ENCODE results near the gene NUFIP2.

NUFIP2 gene

DNA sequence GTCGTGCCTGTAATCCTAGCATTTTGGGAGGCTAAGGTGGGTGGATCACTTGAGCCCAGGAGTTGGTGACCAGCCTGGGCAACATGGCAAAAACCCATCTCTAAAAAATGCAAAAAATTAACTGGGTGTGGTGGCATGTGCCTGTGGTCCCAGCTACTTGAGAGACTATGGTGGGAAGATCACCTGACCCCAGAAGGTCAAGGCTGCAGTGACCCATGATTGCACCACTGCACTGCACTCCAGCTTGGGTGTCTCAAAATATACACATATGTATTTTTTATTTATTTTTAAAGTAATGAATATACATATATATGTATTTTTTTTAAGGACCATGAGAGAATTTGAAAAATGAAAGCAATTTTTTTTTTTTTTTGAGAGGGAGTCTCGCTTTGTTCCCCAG lies 5.1 kb upstream of the NUFIP2 start:
- H3K4me1 ChIP-seq (ENCODE audit: control insufficient read depth, low read depth, low read length): no peaks in the 10 kb centered on the region
- no peak overlapping the region for H2BK15ac ChIP-seq (replicated peaks; ENCODE audit: low read depth)
- H3K27ac ChIP-seq (ENCODE audit: low read depth, low read length): no peak overlapping the region
- H3K23ac ChIP-seq (ENCODE audit: low read length): no peak overlapping the region
- no peak overlapping the region for H3K18ac ChIP-seq (ENCODE audit: low read length)
- H3K56ac ChIP-seq (ENCODE audit: low read length): no peak overlapping the region
- no CpG with 5 or more reads among the region's 2 CpGs for WGBS (ENCODE audit: extremely low coverage, insufficient coverage, low lambda C conversion rate)
- no peak overlapping the region for H3K4me3 ChIP-seq (ENCODE audit: low read length)
- no peak overlapping the region for H3K4ac ChIP-seq (ENCODE audit: low read depth, low read length)
- H4K8ac ChIP-seq (ENCODE audit: low read depth, low read length): no peak overlapping the region
- H2BK120ac ChIP-seq (ENCODE audit: low read depth, low read length): no peak overlapping the region
- no peaks in the 10 kb centered on the region for H3K79me1 ChIP-seq (ENCODE audit: low read length)
- H3K36me3 ChIP-seq (ENCODE audit: control insufficient read depth, insufficient read depth, low read length): no peaks in the 10 kb centered on the region
- H3K27me3 ChIP-seq (ENCODE audit: insufficient read depth, low read length, poor library complexity): no peaks in the 10 kb centered on the region
- no peak overlapping the region for H4K5ac ChIP-seq (ENCODE audit: low read length)
- no peaks in the 10 kb centered on the region for H3K79me2 ChIP-seq (ENCODE audit: control insufficient read depth, insufficient read depth, low read length)
- H3K4me2 ChIP-seq (ENCODE audit: low read length): no peak overlapping the region
- H3K9ac ChIP-seq (ENCODE audit: low read length): no peak overlapping the region
- no peak for DNase-seq
- H2AK5ac ChIP-seq (ENCODE audit: low read length): no peak overlapping the region
- H2BK5ac ChIP-seq (ENCODE audit: low read length): no peak overlapping the region

DNA sequence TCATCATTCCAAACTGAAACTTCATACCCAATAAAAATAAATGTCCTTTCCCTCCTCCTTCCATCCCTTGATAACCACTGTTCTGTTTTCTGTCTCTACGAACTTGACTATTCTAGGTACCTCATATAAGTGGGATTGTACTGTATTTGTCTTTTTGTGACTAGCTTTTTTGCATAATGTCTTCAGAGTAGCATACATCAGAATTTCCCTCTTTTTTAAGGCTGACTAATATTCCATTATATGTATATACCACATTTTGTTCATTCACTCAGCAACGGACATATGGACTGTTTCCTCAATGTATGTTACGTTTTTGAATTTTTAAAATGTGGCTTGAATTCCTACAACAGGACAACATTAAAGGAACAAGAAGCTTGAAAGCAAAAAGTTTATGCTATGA lies 1.5 kb upstream of the NUFIP2 start:
- Histone ChIP-seq H3K18ac (ENCODE audit: low read length) (no peak overlapping the region), H3K4me1 (ENCODE audit: control insufficient read depth, low read depth, low read length) (no peaks in the 10 kb centered on the region), H2AK5ac (ENCODE audit: low read length) (no peak overlapping the region), H3K56ac (ENCODE audit: low read length) (no peak overlapping the region), H3K23ac (ENCODE audit: low read length) (no peak overlapping the region), H2BK120ac (ENCODE audit: low read depth, low read length) (no peak overlapping the region), H2BK5ac (ENCODE audit: low read length) (no peak overlapping the region), H3K27me3 (ENCODE audit: insufficient read depth, low read length, poor library complexity) (no peaks in the 10 kb centered on the region), H3K27ac (ENCODE audit: low read depth, low read length) (no peak overlapping the region), H4K8ac (ENCODE audit: low read depth, low read length) (no peak overlapping the region), H3K4ac (ENCODE audit: low read depth, low read length) (no peak overlapping the region), H3K4me2 (ENCODE audit: low read length) (no peak overlapping the region), H4K5ac (ENCODE audit: low read length) (no peak overlapping the region), H3K9ac (ENCODE audit: low read length) (no peak overlapping the region), H2BK15ac (replicated peaks; ENCODE audit: low read depth) (no peak overlapping the region), H3K4me3 (ENCODE audit: low read length) (no peak overlapping the region), H3K79me2 (ENCODE audit: control insufficient read depth, insufficient read depth, low read length) (peaks cover 31% of the 10 kb centered on the region), H3K36me3 (ENCODE audit: control insufficient read depth, insufficient read depth, low read length) (no peaks in the 10 kb centered on the region), H3K79me1 (ENCODE audit: low read length) (no peaks in the 10 kb centered on the region)
- DNase-seq: no peak
- no CpG with 5 or more reads among the region's 3 CpGs for WGBS (ENCODE audit: extremely low coverage, insufficient coverage, low lambda C conversion rate)

DNA sequence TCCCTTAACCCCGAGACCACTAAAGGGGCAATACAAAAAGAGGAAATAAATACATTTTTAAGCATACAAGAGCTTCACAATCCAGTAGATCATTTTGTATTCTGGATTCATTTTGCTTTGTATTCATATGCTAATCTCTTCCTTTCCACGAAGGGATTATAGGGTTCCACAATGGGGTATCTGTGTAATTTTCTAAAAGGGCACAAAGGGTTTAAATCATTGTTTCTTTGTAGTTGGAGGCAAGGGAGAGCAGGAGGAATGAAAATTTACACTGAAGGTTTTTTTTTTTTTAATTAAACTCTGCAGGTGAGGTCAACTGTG lies 592 bp upstream of the NUFIP2 start:
- peaks cover 39% of the 10 kb centered on the region for H3K79me2 ChIP-seq (ENCODE audit: control insufficient read depth, insufficient read depth, low read length)
- H3K18ac ChIP-seq (ENCODE audit: low read length): no peak overlapping the region
- no peak overlapping the region for H2BK120ac ChIP-seq (ENCODE audit: low read depth, low read length)
- H3K4me1 ChIP-seq (ENCODE audit: control insufficient read depth, low read depth, low read length): no peaks in the 10 kb centered on the region
- no peaks in the 10 kb centered on the region for H3K27me3 ChIP-seq (ENCODE audit: insufficient read depth, low read length, poor library complexity)
- peak overlapping the region; percentile 80 for H3K27ac ChIP-seq (ENCODE audit: low read depth, low read length)
- H2BK15ac ChIP-seq (replicated peaks; ENCODE audit: low read depth): no peak overlapping the region
- H3K56ac ChIP-seq (ENCODE audit: low read length): peak overlapping the region; percentile 98
- H4K5ac ChIP-seq (ENCODE audit: low read length): no peak overlapping the region
- H3K4ac ChIP-seq (ENCODE audit: low read depth, low read length): no peak overlapping the region
- H3K4me2 ChIP-seq (ENCODE audit: low read length): peak overlapping the region; percentile 92
- H4K8ac ChIP-seq (ENCODE audit: low read depth, low read length): no peak overlapping the region
- no peaks in the 10 kb centered on the region for H3K79me1 ChIP-seq (ENCODE audit: low read length)
- DNase-seq: no peak
- peak overlapping the region; percentile 35 for H3K4me3 ChIP-seq (ENCODE audit: low read length)
- H2AK5ac ChIP-seq (ENCODE audit: low read length): no peak overlapping the region
- no CpG with 5 or more reads among the region's 2 CpGs for WGBS (ENCODE audit: extremely low coverage, insufficient coverage, low lambda C conversion rate)
- H3K9ac ChIP-seq (ENCODE audit: low read length): peak overlapping the region; percentile 86
- no peaks in the 10 kb centered on the region for H3K36me3 ChIP-seq (ENCODE audit: control insufficient read depth, insufficient read depth, low read length)
- H3K23ac ChIP-seq (ENCODE audit: low read length): no peak overlapping the region
- no peak overlapping the region for H2BK5ac ChIP-seq (ENCODE audit: low read length)

DNA sequence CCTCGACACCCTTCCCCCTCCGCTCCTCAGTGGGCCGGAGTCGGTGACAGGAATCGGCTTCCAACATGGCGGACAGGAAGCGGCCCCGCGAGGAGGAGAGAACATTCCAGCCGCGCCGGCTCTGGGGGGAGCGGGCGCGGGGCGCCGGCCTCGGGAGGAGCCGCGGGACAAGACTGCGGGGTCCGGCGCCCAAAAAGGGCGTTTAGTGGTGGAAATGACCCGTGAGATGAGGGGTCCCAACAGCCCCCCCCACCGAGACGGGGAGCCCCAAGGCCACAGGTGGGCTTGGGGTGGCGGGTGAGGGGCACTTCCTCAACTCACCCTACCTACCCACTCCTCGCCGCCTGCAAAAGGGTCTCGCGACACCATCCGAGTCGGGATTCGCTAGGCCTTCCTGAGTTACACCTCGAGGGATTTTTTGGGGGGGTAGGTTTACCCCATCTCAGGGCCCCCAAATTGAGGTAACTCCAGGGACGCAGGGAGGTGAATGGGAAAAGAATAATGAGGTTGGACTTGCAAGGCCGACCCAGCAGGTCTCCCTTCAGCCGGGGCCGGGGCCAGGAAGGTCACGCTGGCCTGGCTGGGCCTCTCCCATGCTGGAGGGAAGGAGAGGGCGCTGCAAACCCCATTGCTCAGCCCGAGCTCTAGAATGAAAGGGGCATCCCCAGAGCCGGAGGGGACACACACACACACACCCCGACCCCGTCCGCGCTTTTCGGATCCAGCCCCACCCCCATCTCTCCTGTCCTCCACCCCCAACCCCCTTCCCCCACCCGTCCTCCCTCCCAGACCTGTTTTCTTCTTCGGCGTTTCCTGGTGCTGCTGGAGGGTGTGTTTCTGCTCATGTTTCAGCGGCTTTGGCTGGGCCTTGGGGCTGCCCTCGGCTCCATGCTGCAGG lies 707 bp downstream of the NUFIP2 start:
- Histone ChIP-seq H3K4ac (ENCODE audit: low read depth, low read length) (peak overlapping the region; percentile 97), H2BK5ac (ENCODE audit: low read length) (peak overlapping the region; percentile 83), H3K27ac (ENCODE audit: low read depth, low read length) (peak overlapping the region; percentile 96), H3K9ac (ENCODE audit: low read length) (peak overlapping the region; percentile 90), H2BK120ac (ENCODE audit: low read depth, low read length) (peak overlapping the region; percentile 90), H3K56ac (ENCODE audit: low read length) (peak overlapping the region; percentile 100), H2AK5ac (ENCODE audit: low read length) (peak overlapping the region; percentile 22), H3K4me1 (ENCODE audit: control insufficient read depth, low read depth, low read length) (no peaks in the 10 kb centered on the region), H3K23ac (ENCODE audit: low read length) (peak overlapping the region; percentile 6), H3K79me2 (ENCODE audit: control insufficient read depth, insufficient read depth, low read length) (peaks cover 50% of the 10 kb centered on the region), H3K4me3 (ENCODE audit: low read length) (peak overlapping the region; percentile 77), H2BK15ac (replicated peaks; ENCODE audit: low read depth) (no peak overlapping the region), H4K5ac (ENCODE audit: low read length) (no peak overlapping the region), H3K4me2 (ENCODE audit: low read length) (peak overlapping the region; percentile 10), H3K18ac (ENCODE audit: low read length) (peak overlapping the region; percentile 91), H3K79me1 (ENCODE audit: low read length) (no peaks in the 10 kb centered on the region), H3K36me3 (ENCODE audit: control insufficient read depth, insufficient read depth, low read length) (no peaks in the 10 kb centered on the region), H3K27me3 (ENCODE audit: insufficient read depth, low read length, poor library complexity) (no peaks in the 10 kb centered on the region), H4K8ac (ENCODE audit: low read depth, low read length) (no peak overlapping the region)
- peak; percentile 77 for DNase-seq
- WGBS (ENCODE audit: extremely low coverage, insufficient coverage, low lambda C conversion rate): no CpG with 5 or more reads among the region's 54 CpGs

DNA sequence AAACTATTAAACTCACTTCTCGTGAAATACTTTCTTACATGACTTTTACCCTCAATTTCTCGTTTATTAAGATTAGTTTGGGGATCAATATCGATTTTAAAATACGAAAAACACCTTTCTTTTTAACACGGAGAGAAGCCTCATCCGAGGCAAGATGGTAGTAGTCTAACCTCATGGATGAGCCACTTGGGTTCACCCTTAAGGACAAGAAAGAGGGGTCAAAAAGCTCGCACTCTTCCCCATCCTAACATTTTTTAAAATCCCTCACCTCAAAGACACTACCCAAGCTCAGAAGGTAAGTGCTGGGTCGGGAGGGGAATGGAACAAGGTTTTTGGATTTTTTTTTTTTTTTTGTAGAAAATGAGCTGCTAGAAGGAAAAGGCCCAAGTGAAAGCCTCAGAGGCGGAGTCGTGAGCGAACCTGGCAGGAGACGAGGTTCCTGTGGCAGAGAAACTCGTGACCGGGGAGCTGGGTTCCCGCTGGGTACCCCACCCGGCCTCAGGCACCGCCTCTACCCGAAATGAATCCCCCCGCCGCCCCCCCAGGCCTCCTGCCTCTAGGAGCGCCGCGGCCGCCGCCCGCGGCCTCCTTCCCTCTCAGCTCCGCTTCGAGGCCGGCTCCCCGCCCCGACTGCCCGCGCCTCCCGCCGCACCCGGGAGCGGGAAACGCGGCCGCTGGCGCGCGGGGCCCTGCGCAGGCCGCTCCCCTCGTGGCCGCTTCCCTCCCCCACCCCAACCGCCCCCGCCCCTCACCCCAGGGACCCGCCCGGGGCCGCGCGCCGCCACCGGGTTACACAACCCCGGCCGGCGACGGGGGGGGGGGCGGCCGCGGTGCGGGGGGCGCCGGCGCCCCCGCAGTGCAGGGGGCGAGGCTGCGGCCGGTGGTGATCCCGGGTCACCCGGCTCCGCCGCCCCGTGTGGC lies 1.6 kb downstream of the NUFIP2 start:
- H3K18ac ChIP-seq (ENCODE audit: low read length): peak overlapping the region; percentile 91
- H3K56ac ChIP-seq (ENCODE audit: low read length): peak overlapping the region; percentile 100
- H2BK15ac ChIP-seq (replicated peaks; ENCODE audit: low read depth): no peak overlapping the region
- H3K4ac ChIP-seq (ENCODE audit: low read depth, low read length): peak overlapping the region; percentile 97
- H3K9ac ChIP-seq (ENCODE audit: low read length): peak overlapping the region; percentile 92
- H2BK5ac ChIP-seq (ENCODE audit: low read length): peak overlapping the region; percentile 24
- H2BK120ac ChIP-seq (ENCODE audit: low read depth, low read length): peak overlapping the region; percentile 90
- no peak overlapping the region for H4K8ac ChIP-seq (ENCODE audit: low read depth, low read length)
- no peaks in the 10 kb centered on the region for H3K36me3 ChIP-seq (ENCODE audit: control insufficient read depth, insufficient read depth, low read length)
- DNase-seq: peak; percentile 63
- H3K4me2 ChIP-seq (ENCODE audit: low read length): peak overlapping the region; percentile 78
- H3K79me2 ChIP-seq (ENCODE audit: control insufficient read depth, insufficient read depth, low read length): peaks cover 59% of the 10 kb centered on the region
- H2AK5ac ChIP-seq (ENCODE audit: low read length): no peak overlapping the region
- H4K5ac ChIP-seq (ENCODE audit: low read length): peak overlapping the region; percentile 64
- H3K4me1 ChIP-seq (ENCODE audit: control insufficient read depth, low read depth, low read length): no peaks in the 10 kb centered on the region
- H3K27me3 ChIP-seq (ENCODE audit: insufficient read depth, low read length, poor library complexity): no peaks in the 10 kb centered on the region
- H3K27ac ChIP-seq (ENCODE audit: low read depth, low read length): peak overlapping the region; percentile 96
- peak overlapping the region; percentile 89 for H3K4me3 ChIP-seq (ENCODE audit: low read length)
- no peaks in the 10 kb centered on the region for H3K79me1 ChIP-seq (ENCODE audit: low read length)
- peak overlapping the region; percentile 16 for H3K23ac ChIP-seq (ENCODE audit: low read length)
- WGBS (ENCODE audit: extremely low coverage, insufficient coverage, low lambda C conversion rate): no CpG with 5 or more reads among the region's 77 CpGs

Measured in mesendoderm (in vitro differentiated cells).